ENCODE results near the gene TNFSF9. TPM values are rescaled to one million over a fixed set of nuclear protein-coding genes. Genes with fewer than 3 reads are reported as not detected.
A peak's percentile ranks its signal among the peaks of the same experiment; 100 is the strongest.

TNFSF9 gene
- total RNA-seq, 1 donor from 2014 or later: 0.28 TPM

- no peaks in the 10 kb centered on the region for H3K36me3 ChIP-seq
- Mint-ChIP-seq H3K4me3 (peak overlapping the region; percentile 83), H3K27ac (no peak overlapping the region), H3K27me3 (ENCODE audit: insufficient read depth, low read depth) (peaks cover 39% of the 10 kb centered on the region), H3K36me3 (peaks cover 2% of the 10 kb centered on the region), H3K9me3 (peaks cover 2% of the 10 kb centered on the region), H3K4me1 (peaks cover 23% of the 10 kb centered on the region)
- H3K4me2 ChIP-seq: no peak overlapping the region
- H2AFZ ChIP-seq (replicated peaks): no peak overlapping the region
- H3K27me3 ChIP-seq: peaks cover 58% of the 10 kb centered on the region
- peaks cover 9% of the 10 kb centered on the region for H3K4me1 ChIP-seq
- no peak overlapping the region for H3K27ac ChIP-seq
- DNase-seq (ENCODE audit: low spot score): no peak
- H3F3A ChIP-seq (ENCODE audit: low read depth): peaks cover 21% of the 10 kb centered on the region
- no peaks in the 10 kb centered on the region for H3K79me2 ChIP-seq (ENCODE audit: low read depth)
- H3K4me3 ChIP-seq: no peak overlapping the region
- no peak for TF ChIP-seq EZH2phosphoT487 (IDR thresholded peaks at IDR 0.05)
- TF ChIP-seq CTCF (IDR thresholded peaks at IDR 0.05): no peak
- no peak for TF ChIP-seq EZH2 (IDR thresholded peaks at IDR 0.05)
- no peaks in the 10 kb centered on the region for H3K9me3 ChIP-seq (ENCODE audit: low read depth)
- peaks cover 11% of the 10 kb centered on the region for H4K20me1 ChIP-seq (ENCODE audit: low read depth)
- no peak overlapping the region for H3K9ac ChIP-seq
Measured at GRCh38 chr19:6529351-6529750, 1.5 kb upstream of the TNFSF9 start.

- Histone ChIP-seq H4K20me1 (ENCODE audit: low read depth) (peaks cover 11% of the 10 kb centered on the region), H3F3A (ENCODE audit: low read depth) (peaks cover 21% of the 10 kb centered on the region), H3K4me2 (peak overlapping the region; percentile 91), H3K9ac (no peak overlapping the region), H3K27ac (no peak overlapping the region), H3K79me2 (ENCODE audit: low read depth) (no peaks in the 10 kb centered on the region), H3K9me3 (ENCODE audit: low read depth) (no peaks in the 10 kb centered on the region), H3K4me3 (no peak overlapping the region), H3K4me1 (peaks cover 9% of the 10 kb centered on the region), H2AFZ (replicated peaks) (no peak overlapping the region), H3K36me3 (no peaks in the 10 kb centered on the region), H3K27me3 (peaks cover 64% of the 10 kb centered on the region)
- Mint-ChIP-seq H3K27ac (no peak overlapping the region), H3K4me1 (peaks cover 25% of the 10 kb centered on the region), H3K9me3 (peaks cover 2% of the 10 kb centered on the region), H3K36me3 (peaks cover 2% of the 10 kb centered on the region), H3K4me3 (peak overlapping the region; percentile 83), H3K27me3 (ENCODE audit: insufficient read depth, low read depth) (peaks cover 44% of the 10 kb centered on the region)
- TF ChIP-seq EZH2 (IDR thresholded peaks at IDR 0.05) (no peak), CTCF (IDR thresholded peaks at IDR 0.05) (no peak), EZH2phosphoT487 (IDR thresholded peaks at IDR 0.05) (no peak)
- no peak for DNase-seq (ENCODE audit: low spot score)
Measured at GRCh38 chr19:6529937-6530385, 865 bp upstream of the TNFSF9 start.

GRCh38 chr19:6531163-6531955 lies 533 bp downstream of the TNFSF9 start:
- Histone ChIP-seq H3K79me2 (ENCODE audit: low read depth) (no peaks in the 10 kb centered on the region), H2AFZ (replicated peaks) (peak overlapping the region; percentile 86), H3K27ac (no peak overlapping the region), H3K4me3 (peak overlapping the region; percentile 52), H3K4me2 (peak overlapping the region; percentile 91), H3K9me3 (ENCODE audit: low read depth) (no peaks in the 10 kb centered on the region), H4K20me1 (ENCODE audit: low read depth) (peaks cover 11% of the 10 kb centered on the region), H3K36me3 (no peaks in the 10 kb centered on the region), H3K4me1 (peaks cover 9% of the 10 kb centered on the region), H3K27me3 (peaks cover 75% of the 10 kb centered on the region), H3F3A (ENCODE audit: low read depth) (peaks cover 21% of the 10 kb centered on the region), H3K9ac (no peak overlapping the region)
- no peak for DNase-seq (ENCODE audit: low spot score)
- peak; percentile 68 for TF ChIP-seq EZH2phosphoT487 (IDR thresholded peaks at IDR 0.05)
- TF ChIP-seq CTCF (IDR thresholded peaks at IDR 0.05): no peak
- peak; percentile 91 for TF ChIP-seq EZH2 (IDR thresholded peaks at IDR 0.05)
- Mint-ChIP-seq H3K9me3 (peaks cover 2% of the 10 kb centered on the region), H3K36me3 (peaks cover 2% of the 10 kb centered on the region), H3K27ac (no peak overlapping the region), H3K4me1 (peaks cover 25% of the 10 kb centered on the region), H3K4me3 (peak overlapping the region; percentile 83), H3K27me3 (ENCODE audit: insufficient read depth, low read depth) (peaks cover 53% of the 10 kb centered on the region)
